Activated CD8-positive, alpha-beta T cell treated with anti-CD3 and anti-CD28 coated beads, Interleukin-2, amount 10 ng/mL, durations not matched to agents 7 days and 5 days (primary cell): ENCODE data around the gene OXNAD1. TPM values are rescaled to one million over a fixed set of nuclear protein-coding genes. Genes with fewer than 3 reads are reported as not detected.

ENCODE experiments used
- total RNA-seq, 2 experiments: library from RNA; stranded (reverse); gene quantifications; one replicate each; pipeline ENCODE4 v1.2.3, GENCODE V29; 2021

The OXNAD1 gene
- total RNA-seq, 2 experiments from 2014 or later, result 68.2 to 69.1 TPM

Other genes with a start within 250 kb of the OXNAD1 start
- gene GALNT15, start 90.5 kb upstream of the OXNAD1 start, total RNA-seq, result not detected
- gene DPH3, start 269 bp upstream of the OXNAD1 start, total RNA-seq, result 10 to 100 TPM; 18.2 to 20.5 TPM
- 10 to 100 TPM; 59.9 to 63.4 TPM for gene RFTN1, start 248.5 kb downstream of the OXNAD1 start, total RNA-seq